ENCODE measurements around the gene CRELD2.

The CRELD2 gene

DNA sequence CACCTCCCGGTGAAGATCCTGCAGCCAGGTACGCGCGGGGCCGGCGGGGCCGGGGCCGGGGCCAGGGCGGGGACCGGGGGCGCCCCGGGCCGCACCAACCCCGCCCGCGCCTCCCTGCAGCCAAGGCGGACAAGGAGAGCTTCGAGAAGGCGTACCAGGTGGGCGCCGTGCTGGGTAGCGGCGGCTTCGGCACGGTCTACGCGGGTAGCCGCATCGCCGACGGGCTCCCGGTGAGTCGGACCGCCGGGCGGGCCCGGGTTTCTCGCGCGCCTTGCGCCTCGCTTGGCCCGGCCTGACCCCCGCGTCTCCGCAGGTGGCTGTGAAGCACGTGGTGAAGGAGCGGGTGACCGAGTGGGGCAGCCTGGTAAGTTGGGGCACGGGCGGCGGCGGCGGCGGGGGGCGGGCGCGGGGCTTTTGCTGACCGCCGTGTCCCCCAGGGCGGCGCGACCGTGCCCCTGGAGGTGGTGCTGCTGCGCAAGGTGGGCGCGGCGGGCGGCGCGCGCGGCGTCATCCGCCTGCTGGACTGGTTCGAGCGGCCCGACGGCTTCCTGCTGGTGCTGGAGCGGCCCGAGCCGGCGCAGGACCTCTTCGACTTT, 42.7 kb downstream of the CRELD2 start:
- Histone ChIP-seq H3K9me3 (replicated peaks in 1 of 2; ENCODE audit: control insufficient read depth in 2 of 2, insufficient read depth in 1 of 2, low read depth in 1 of 2, low read length in 2 of 2) (no peaks in the 10 kb centered on the region), H4K8ac (ENCODE audit: low read depth, low read length) (no peak overlapping the region), H3K4me3 (ENCODE audit: low read length in 2 of 2) (peak overlapping the region; percentile 84 to 89), H3K4me2 (ENCODE audit: insufficient read depth, low read length, poor library complexity, severe bottlenecking) (peak overlapping the region; percentile 91), H2AFZ (ENCODE audit: low read length) (peak overlapping the region; percentile 98), H2BK120ac (ENCODE audit: low read depth, low read length) (peak overlapping the region; percentile 96), H3K27ac (replicated peaks; ENCODE audit: low read length) (peak overlapping the region; percentile 90), H3K9ac (ENCODE audit: low read depth, low read length, poor library complexity) (peak overlapping the region; percentile 99), H2BK15ac (ENCODE audit: low read length) (peak overlapping the region; percentile 85), H3K4me1 (ENCODE audit: control insufficient read depth in 2 of 2, insufficient read depth in 1 of 2, low read depth in 1 of 2, low read length in 2 of 2) (peaks cover 16 to 21% of the 10 kb centered on the region in 2 donors), H3K79me1 (ENCODE audit: low read depth, low read length) (peaks cover 26% of the 10 kb centered on the region), H3K23ac (ENCODE audit: low read depth, low read length, poor library complexity) (peak overlapping the region; percentile 93), H3K14ac (ENCODE audit: low read length) (peak overlapping the region; percentile 100), H4K91ac (ENCODE audit: low read depth, low read length, poor library complexity) (no peak overlapping the region), H3K4ac (ENCODE audit: low read length) (peak overlapping the region; percentile 93), H3K36me3 (replicated peaks in 1 of 2; ENCODE audit: control insufficient read depth in 2 of 2, insufficient read depth in 2 of 2, low read length in 2 of 2) (peaks cover 21 to 29% of the 10 kb centered on the region in 2 donors), H2AK5ac (ENCODE audit: low read depth, low read length) (peak overlapping the region; percentile 97), H3K18ac (ENCODE audit: low read length) (peak overlapping the region; percentile 98), H3K27me3 (ENCODE audit: control insufficient read depth in 3 of 3, insufficient read depth in 3 of 3, low read depth in 1 of 3, low read length in 3 of 3) (peaks cover 0 to 7% (median 2%) of the 10 kb centered on the region in 3 experiments), H2BK12ac (ENCODE audit: low read length) (peak overlapping the region; percentile 22), H2BK5ac (ENCODE audit: low read length) (peak overlapping the region; percentile 97)
- no CpG with 5 or more reads among the region's 84 CpGs for WGBS, 2 donors (ENCODE audit: extremely low coverage in 2 of 2, insufficient read length in 2 of 2, insufficient replicate concordance in 1 of 2)
- DNase-seq (ENCODE audit: low spot score), result no peak

DNA sequence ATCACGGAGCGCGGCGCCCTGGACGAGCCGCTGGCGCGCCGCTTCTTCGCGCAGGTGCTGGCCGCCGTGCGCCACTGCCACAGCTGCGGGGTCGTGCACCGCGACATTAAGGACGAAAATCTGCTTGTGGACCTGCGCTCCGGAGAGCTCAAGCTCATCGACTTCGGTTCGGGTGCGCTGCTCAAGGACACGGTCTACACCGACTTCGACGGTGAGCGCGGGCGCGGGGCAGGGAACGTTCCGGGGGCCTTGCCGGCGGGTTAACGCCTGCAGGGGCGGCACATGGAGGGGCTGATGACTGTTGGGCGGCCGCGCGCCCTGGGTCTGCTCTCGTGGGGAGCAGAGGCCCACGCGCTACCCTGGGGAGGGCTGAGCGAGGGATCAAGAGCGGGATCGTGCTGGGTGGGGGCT, 43.2 kb downstream of the CRELD2 start:
- Histone ChIP-seq H2AK5ac (ENCODE audit: low read depth, low read length) (peak overlapping the region; percentile 97), H3K4ac (ENCODE audit: low read length) (peak overlapping the region; percentile 93), H4K8ac (ENCODE audit: low read depth, low read length) (no peak overlapping the region), H2BK15ac (ENCODE audit: low read length) (peak overlapping the region; percentile 85), H2BK5ac (ENCODE audit: low read length) (peak overlapping the region; percentile 97), H3K9me3 (replicated peaks in 1 of 2; ENCODE audit: control insufficient read depth in 2 of 2, insufficient read depth in 1 of 2, low read depth in 1 of 2, low read length in 2 of 2) (no peaks in the 10 kb centered on the region), H3K18ac (ENCODE audit: low read length) (peak overlapping the region; percentile 98), H3K27ac (replicated peaks; ENCODE audit: low read length) (no peak overlapping the region), H2BK120ac (ENCODE audit: low read depth, low read length) (peak overlapping the region; percentile 96), H3K27me3 (ENCODE audit: control insufficient read depth in 3 of 3, insufficient read depth in 3 of 3, low read depth in 1 of 3, low read length in 3 of 3) (peaks cover 0 to 7% (median 2%) of the 10 kb centered on the region in 3 experiments), H3K9ac (ENCODE audit: low read depth, low read length, poor library complexity) (peak overlapping the region; percentile 99), H3K14ac (ENCODE audit: low read length) (peak overlapping the region; percentile 100), H3K4me3 (ENCODE audit: low read length in 2 of 2) (peak overlapping the region; percentile 84 to 89), H3K23ac (ENCODE audit: low read depth, low read length, poor library complexity) (peak overlapping the region; percentile 93), H4K91ac (ENCODE audit: low read depth, low read length, poor library complexity) (no peak overlapping the region), H3K36me3 (replicated peaks in 1 of 2; ENCODE audit: control insufficient read depth in 2 of 2, insufficient read depth in 2 of 2, low read length in 2 of 2) (peaks cover 21 to 29% of the 10 kb centered on the region in 2 donors), H2AFZ (ENCODE audit: low read length) (peak overlapping the region; percentile 98), H3K4me2 (ENCODE audit: insufficient read depth, low read length, poor library complexity, severe bottlenecking) (peak overlapping the region; percentile 91), H3K4me1 (ENCODE audit: control insufficient read depth in 2 of 2, insufficient read depth in 1 of 2, low read depth in 1 of 2, low read length in 2 of 2) (peaks cover 20 to 25% of the 10 kb centered on the region in 2 donors), H2BK12ac (ENCODE audit: low read length) (peak overlapping the region; percentile 63), H3K79me1 (ENCODE audit: low read depth, low read length) (peaks cover 26% of the 10 kb centered on the region)
- no peak for DNase-seq (ENCODE audit: low spot score)
- no CpG with 5 or more reads among the region's 49 CpGs for WGBS, 2 donors (ENCODE audit: extremely low coverage in 2 of 2, insufficient read length in 2 of 2, insufficient replicate concordance in 1 of 2)

DNA sequence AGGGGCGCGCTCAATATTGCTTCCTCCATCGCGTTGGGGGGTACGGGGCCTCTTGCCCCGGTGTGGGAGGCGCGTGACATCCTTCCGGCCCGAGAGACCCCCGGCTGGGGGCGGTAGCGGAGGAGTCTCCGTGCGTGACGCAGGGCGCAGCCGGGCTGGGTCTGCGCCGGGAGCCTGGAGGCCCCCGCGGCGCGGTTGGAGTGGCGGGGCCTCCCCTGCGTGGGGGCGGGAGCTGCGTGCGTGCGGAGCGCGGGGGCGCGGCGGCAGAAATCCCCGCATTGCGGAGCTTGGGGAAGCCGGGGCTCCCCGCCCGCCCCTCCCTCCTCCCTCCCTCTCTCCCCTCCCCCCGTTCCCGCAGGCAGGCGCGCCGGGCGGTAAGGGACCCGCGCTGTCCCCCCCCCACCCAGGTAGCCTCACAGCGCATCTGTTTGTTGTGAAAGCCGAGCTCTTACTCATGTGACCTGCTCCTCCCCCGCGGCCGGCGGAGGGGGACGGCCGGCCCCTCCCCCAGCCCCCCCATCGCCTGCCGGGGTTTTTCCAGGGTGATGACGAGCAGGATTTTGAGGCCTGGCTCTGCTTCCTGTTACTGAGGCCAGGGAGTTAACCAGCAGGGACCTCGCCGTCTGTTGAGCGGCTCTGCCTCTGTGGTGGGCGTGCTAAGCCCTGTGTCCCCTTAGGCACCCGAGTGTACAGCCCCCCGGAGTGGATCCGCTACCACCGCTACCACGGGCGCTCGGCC, 43.7 kb downstream of the CRELD2 start:
- peaks cover 26 to 31% of the 10 kb centered on the region in 2 donors for H3K4me1 ChIP-seq (ENCODE audit: control insufficient read depth in 2 of 2, insufficient read depth in 1 of 2, low read depth in 1 of 2, low read length in 2 of 2)
- H2BK120ac ChIP-seq (ENCODE audit: low read depth, low read length), result peak overlapping the region; percentile 96
- H3K4ac ChIP-seq (ENCODE audit: low read length), result no peak overlapping the region
- peak overlapping the region; percentile 98 for H3K18ac ChIP-seq (ENCODE audit: low read length)
- no CpG with 5 or more reads among the region's 70 CpGs for WGBS, 2 donors (ENCODE audit: extremely low coverage in 2 of 2, insufficient read length in 2 of 2, insufficient replicate concordance in 1 of 2)
- peak overlapping the region; percentile 84 to 89 for H3K4me3 ChIP-seq (ENCODE audit: low read length in 2 of 2)
- peak overlapping the region; percentile 91 for H3K4me2 ChIP-seq (ENCODE audit: insufficient read depth, low read length, poor library complexity, severe bottlenecking)
- H2AK5ac ChIP-seq (ENCODE audit: low read depth, low read length), result peak overlapping the region; percentile 99
- H2BK12ac ChIP-seq (ENCODE audit: low read length), result peak overlapping the region; percentile 97
- peak overlapping the region; percentile 93 for H3K23ac ChIP-seq (ENCODE audit: low read depth, low read length, poor library complexity)
- peaks cover 0 to 7% (median 2%) of the 10 kb centered on the region in 3 experiments for H3K27me3 ChIP-seq (ENCODE audit: control insufficient read depth in 3 of 3, insufficient read depth in 3 of 3, low read depth in 1 of 3, low read length in 3 of 3)
- H3K79me1 ChIP-seq (ENCODE audit: low read depth, low read length), result peaks cover 26% of the 10 kb centered on the region
- H3K27ac ChIP-seq (replicated peaks; ENCODE audit: low read length), result peak overlapping the region; percentile 85
- no peak overlapping the region for H4K91ac ChIP-seq (ENCODE audit: low read depth, low read length, poor library complexity)
- peak overlapping the region; percentile 99 for H3K9ac ChIP-seq (ENCODE audit: low read depth, low read length, poor library complexity)
- no peaks in the 10 kb centered on the region for H3K9me3 ChIP-seq (replicated peaks in 1 of 2; ENCODE audit: control insufficient read depth in 2 of 2, insufficient read depth in 1 of 2, low read depth in 1 of 2, low read length in 2 of 2)
- peak overlapping the region; percentile 97 for H2BK5ac ChIP-seq (ENCODE audit: low read length)
- peaks cover 21 to 29% of the 10 kb centered on the region in 2 donors for H3K36me3 ChIP-seq (replicated peaks in 1 of 2; ENCODE audit: control insufficient read depth in 2 of 2, insufficient read depth in 2 of 2, low read length in 2 of 2)
- peak overlapping the region; percentile 100 for H3K14ac ChIP-seq (ENCODE audit: low read length)
- no peak overlapping the region for H2AFZ ChIP-seq (ENCODE audit: low read length)
- no peak overlapping the region for H4K8ac ChIP-seq (ENCODE audit: low read depth, low read length)
- H2BK15ac ChIP-seq (ENCODE audit: low read length), result peak overlapping the region; percentile 92
- peak; percentile 76 for DNase-seq (ENCODE audit: low spot score)
